Activated CD4-positive, alpha-beta T cell treated with anti-CD3 and anti-CD28 coated beads, Interleukin-2, amount 10 ng/mL, durations not matched to agents 24 days and 14 days (primary cell): ENCODE data around the gene PDGFD. TPM values are rescaled to one million over a fixed set of nuclear protein-coding genes. Genes with fewer than 3 reads are reported as not detected.

Source experiments
- DNase-seq: peaks from one replicate; pipeline ENCODE4 v3.0.0; 2022
- H3K27ac Mint-ChIP-seq: one replicate; pipeline ENCODE4 v1.8.0; 2022; ENCODE audit warnings: mild to moderate bottlenecking, mixed read lengths
- H3K27me3 Mint-ChIP-seq: one replicate; pipeline ENCODE4 v1.8.0; 2022; ENCODE audit warnings: mixed read lengths
- H3K36me3 Mint-ChIP-seq: one replicate; pipeline ENCODE4 v1.8.0; 2022; ENCODE audit warnings: low read depth, mild to moderate bottlenecking, mixed read lengths
- H3K4me1 Mint-ChIP-seq: one replicate; pipeline ENCODE4 v1.8.0; 2021; ENCODE audit warnings: mixed read lengths
- H3K4me3 Mint-ChIP-seq: one replicate; pipeline ENCODE4 v1.8.0; 2022; ENCODE audit warnings: mild to moderate bottlenecking, moderate library complexity, mixed read lengths
- H3K9me3 Mint-ChIP-seq: one replicate; pipeline ENCODE4 v1.8.0; 2021; ENCODE audit warnings: mixed read lengths
- intact Hi-C: fragments of 100-400 bp; cut with micrococcal nuclease; formaldehyde crosslinking; loops from one replicate; pipeline ENCODE4 v1.15.1; 2023
- total RNA-seq: library from RNA; stranded (reverse); gene quantifications from 2 replicates; pipeline ENCODE4 v1.2.3, GENCODE V29; 2022

PDGFD gene
- total RNA-seq, 1 donor from 2014 or later, result not detected

- no peaks in the 10 kb centered on the region for H3K4me1 Mint-ChIP-seq
- DNase-seq, result no peak
- no peak overlapping the region for H3K27ac Mint-ChIP-seq
- no peaks in the 10 kb centered on the region for H3K27me3 Mint-ChIP-seq
- H3K9me3 Mint-ChIP-seq, result no peaks in the 10 kb centered on the region
- no peak overlapping the region for H3K4me3 Mint-ChIP-seq
- H3K36me3 Mint-ChIP-seq, result no peaks in the 10 kb centered on the region
- intact Hi-C loops, result no loop called here
These were observed 37.5 kb downstream of the PDGFD start for GRCh38 chr11:104126464-104126863.

- DNase-seq, result no peak
- Mint-ChIP-seq H3K9me3 (no peaks in the 10 kb centered on the region), H3K27ac (no peak overlapping the region), H3K27me3 (no peaks in the 10 kb centered on the region), H3K4me1 (no peaks in the 10 kb centered on the region), H3K4me3 (no peak overlapping the region), H3K36me3 (no peaks in the 10 kb centered on the region)
- intact Hi-C loops, result no loop called here
These were observed 39.0 kb downstream of the PDGFD start for GRCh38 chr11:104124979-104125378.

GRCh38 chr11:104122836-104123235, 41.1 kb downstream of the PDGFD start:
- Mint-ChIP-seq H3K4me1 (no peaks in the 10 kb centered on the region), H3K36me3 (no peaks in the 10 kb centered on the region), H3K27ac (no peak overlapping the region), H3K9me3 (no peaks in the 10 kb centered on the region), H3K27me3 (no peaks in the 10 kb centered on the region), H3K4me3 (no peak overlapping the region)
- DNase-seq, result no peak
- intact Hi-C loops, result no loop called here

DNA sequence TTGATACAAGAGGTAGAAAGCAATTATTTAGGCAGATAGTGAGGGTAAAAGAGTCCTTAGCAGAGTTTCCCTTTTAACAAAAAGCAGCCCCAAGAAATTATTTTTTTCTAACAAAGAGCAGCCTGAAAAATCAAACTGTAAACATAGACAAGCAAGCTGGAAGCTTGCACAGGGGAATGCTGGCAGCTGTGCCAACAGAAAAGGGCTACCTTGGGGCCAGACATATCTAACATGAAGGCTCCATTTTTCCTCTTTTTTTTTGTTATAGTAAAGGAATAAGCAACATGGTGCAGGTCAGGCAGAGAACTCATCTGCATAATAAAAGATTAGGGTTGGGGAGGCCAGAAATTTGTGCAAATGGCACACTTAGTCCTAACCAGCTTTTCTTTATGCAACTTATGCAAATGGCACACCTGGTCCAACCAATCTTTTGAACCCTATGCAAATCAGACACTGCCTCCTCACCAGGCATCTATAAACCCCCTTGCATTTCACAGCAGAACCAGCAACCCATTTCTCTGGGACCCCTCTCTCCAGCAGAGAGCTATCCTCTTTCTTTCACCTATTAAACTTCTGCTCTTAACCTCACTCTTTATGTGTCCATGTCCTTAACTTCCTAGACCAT, 41.8 kb downstream of the PDGFD start:
- intact Hi-C loops, result no loop called here
- no peaks in the 10 kb centered on the region for H3K27me3 Mint-ChIP-seq

GRCh38 chr11:104120493-104121137, 43.3 kb downstream of the PDGFD start:
- Mint-ChIP-seq H3K36me3 (no peaks in the 10 kb centered on the region), H3K9me3 (no peaks in the 10 kb centered on the region), H3K27ac (no peak overlapping the region), H3K4me1 (no peaks in the 10 kb centered on the region), H3K27me3 (no peaks in the 10 kb centered on the region), H3K4me3 (no peak overlapping the region)
- DNase-seq, result no peak
- intact Hi-C loops, result no loop called here

More for the DNA sequence above, 41.8 kb downstream of the PDGFD start:
- Mint-ChIP-seq H3K27ac (no peak overlapping the region), H3K36me3 (no peaks in the 10 kb centered on the region), H3K4me3 (no peak overlapping the region), H3K4me1 (no peaks in the 10 kb centered on the region), H3K9me3 (no peaks in the 10 kb centered on the region)
- no peak for DNase-seq

DNA sequence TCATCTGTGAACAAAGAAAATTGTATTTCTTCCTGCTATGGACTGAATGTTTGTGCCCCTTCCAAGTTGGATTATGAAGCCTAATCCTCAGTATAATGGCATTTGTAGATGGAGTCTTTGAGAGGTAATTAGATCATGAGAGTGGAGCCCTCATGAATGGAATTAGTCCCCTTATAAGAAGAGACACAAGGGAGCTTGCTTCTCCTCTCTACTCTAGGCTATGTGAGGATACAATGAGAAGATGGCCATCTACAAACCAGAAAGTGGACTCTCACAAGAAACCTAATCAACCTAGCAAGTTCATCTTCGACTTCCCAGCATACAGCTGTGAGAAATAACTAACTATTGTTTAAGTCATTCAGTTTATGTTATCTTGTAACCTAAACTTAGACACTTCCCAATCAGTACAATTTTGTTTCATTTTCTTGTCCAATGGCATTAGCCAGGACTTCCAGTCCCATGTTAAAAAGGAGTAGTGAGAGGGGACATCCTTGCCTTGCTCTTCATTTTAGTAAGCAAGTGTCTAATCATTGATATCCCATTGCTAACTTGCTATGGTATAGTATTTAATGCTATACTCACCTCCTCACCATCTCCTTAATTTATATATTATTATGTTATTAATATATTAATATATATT, 45.7 kb downstream of the PDGFD start:
- H3K4me3 Mint-ChIP-seq, result no peak overlapping the region
- intact Hi-C loops, result no loop called here
- H3K27ac Mint-ChIP-seq, result no peak overlapping the region
- H3K9me3 Mint-ChIP-seq, result no peaks in the 10 kb centered on the region
- no peaks in the 10 kb centered on the region for H3K36me3 Mint-ChIP-seq
- no peak for DNase-seq
- H3K27me3 Mint-ChIP-seq, result no peaks in the 10 kb centered on the region
- H3K4me1 Mint-ChIP-seq, result no peaks in the 10 kb centered on the region

- H3K4me3 Mint-ChIP-seq, result no peak overlapping the region
- no peak overlapping the region for H3K27ac Mint-ChIP-seq
- intact Hi-C loops, result no loop called here
- no peaks in the 10 kb centered on the region for H3K27me3 Mint-ChIP-seq
- no peaks in the 10 kb centered on the region for H3K36me3 Mint-ChIP-seq
- H3K9me3 Mint-ChIP-seq, result no peaks in the 10 kb centered on the region
- DNase-seq, result no peak
- no peaks in the 10 kb centered on the region for H3K4me1 Mint-ChIP-seq
These were observed 50.4 kb downstream of the PDGFD start for GRCh38 chr11:104113541-104113940.

DNA sequence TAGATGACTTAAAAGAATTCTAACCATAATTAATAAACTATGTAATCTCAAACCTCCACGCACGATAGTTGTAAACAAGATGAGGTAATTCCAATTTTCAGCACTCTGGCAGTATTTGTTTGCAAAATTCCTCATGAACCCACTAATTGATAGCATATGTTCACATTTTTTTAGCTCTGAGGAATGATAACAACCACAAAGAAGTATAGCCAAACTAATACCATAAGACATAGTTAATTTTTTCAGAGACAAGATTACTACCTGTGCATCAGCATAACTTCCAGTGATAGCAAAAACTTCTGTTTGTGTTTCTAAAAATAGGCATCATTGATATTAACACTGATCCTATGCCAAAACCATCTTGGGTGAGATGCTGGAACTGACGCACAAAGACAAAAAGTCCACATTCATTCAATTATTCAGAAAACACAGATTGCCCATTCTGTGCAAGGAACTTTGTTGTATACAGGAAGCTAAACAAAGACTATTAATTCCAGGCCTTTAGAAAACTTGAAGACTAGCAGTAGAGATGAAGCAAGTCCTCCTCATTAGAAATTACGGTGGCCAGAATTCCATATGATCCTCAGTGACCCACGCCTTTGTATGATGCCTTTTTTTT, 57.7 kb downstream of the PDGFD start:
- intact Hi-C loops, result no loop called here
- Mint-ChIP-seq H3K4me3 (no peak overlapping the region), H3K9me3 (no peaks in the 10 kb centered on the region)

DNA sequence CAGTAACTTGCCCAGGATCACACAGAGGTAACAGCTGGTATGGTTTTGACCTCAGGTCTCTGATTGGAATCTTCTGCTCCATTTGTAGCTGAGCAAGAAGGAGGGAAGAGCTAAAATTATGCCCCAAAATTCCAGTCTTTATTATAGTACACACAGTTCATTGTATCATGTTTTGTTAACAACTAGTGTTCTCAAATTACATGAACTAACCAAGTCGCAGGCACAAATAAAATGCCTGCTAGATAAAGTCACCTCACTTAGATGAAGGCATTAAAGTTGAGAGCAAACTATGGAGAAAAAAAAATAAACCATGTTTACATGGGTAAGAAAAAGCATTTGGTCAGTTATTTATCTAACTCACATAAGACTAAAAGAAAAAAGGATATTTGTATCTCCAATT, 58.8 kb downstream of the PDGFD start:
- intact Hi-C loops, result no loop called here
- H3K4me1 Mint-ChIP-seq, result no peaks in the 10 kb centered on the region

More for the DNA sequence above, 57.7 kb downstream of the PDGFD start:
- Mint-ChIP-seq H3K27me3 (no peaks in the 10 kb centered on the region), H3K27ac (no peak overlapping the region), H3K4me1 (no peaks in the 10 kb centered on the region), H3K36me3 (no peaks in the 10 kb centered on the region)
- DNase-seq, result no peak

DNA sequence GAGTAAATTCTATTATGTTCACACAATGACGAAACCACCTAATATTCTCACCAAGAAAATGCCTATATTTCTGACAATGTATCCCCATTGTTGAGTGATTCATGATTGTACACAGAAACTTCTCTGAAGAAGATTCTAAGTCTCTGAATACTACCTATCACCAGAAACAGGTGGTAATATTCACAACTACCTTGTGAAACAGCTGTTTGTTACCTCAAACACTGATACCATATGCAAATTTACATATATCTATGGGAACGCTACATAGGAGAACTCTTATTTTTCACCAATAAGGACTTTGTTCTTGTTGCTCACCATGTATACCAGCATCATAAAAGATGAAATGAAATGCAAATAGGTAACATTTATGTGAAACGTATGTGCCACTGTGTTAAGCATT, 59.3 kb downstream of the PDGFD start:
- no peak overlapping the region for H3K27ac Mint-ChIP-seq
- no peaks in the 10 kb centered on the region for H3K4me1 Mint-ChIP-seq
- H3K9me3 Mint-ChIP-seq, result no peaks in the 10 kb centered on the region
- no peaks in the 10 kb centered on the region for H3K36me3 Mint-ChIP-seq
- no peak overlapping the region for H3K4me3 Mint-ChIP-seq
- DNase-seq, result no peak
- intact Hi-C loops, result no loop called here
- no peaks in the 10 kb centered on the region for H3K27me3 Mint-ChIP-seq

More for the DNA sequence above, 58.8 kb downstream of the PDGFD start:
- Mint-ChIP-seq H3K27ac (no peak overlapping the region), H3K27me3 (no peaks in the 10 kb centered on the region), H3K4me3 (no peak overlapping the region), H3K9me3 (no peaks in the 10 kb centered on the region), H3K36me3 (no peaks in the 10 kb centered on the region)
- DNase-seq, result no peak

DNA sequence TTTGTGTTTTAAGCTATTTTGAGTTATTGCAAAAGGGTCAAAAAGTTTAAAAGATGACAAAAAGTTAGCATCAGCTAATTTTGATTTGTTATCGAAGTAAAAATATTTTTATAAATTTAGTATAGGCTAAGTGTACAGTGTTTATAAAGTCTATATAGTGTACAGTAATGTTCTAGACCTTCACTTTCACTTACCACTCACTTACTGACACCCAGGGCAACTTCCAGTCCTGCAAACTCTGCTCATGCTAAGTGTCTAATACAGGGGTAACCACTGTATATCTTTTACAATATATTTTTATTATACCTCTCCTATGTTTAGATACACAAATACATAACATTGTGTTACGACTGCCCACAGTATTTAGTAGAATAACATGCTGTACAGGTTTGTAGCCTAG, 59.7 kb downstream of the PDGFD start:
- no peaks in the 10 kb centered on the region for H3K27me3 Mint-ChIP-seq
- no peaks in the 10 kb centered on the region for H3K9me3 Mint-ChIP-seq
- no peak for DNase-seq
- H3K4me1 Mint-ChIP-seq, result no peaks in the 10 kb centered on the region
- intact Hi-C loops, result no loop called here
- no peak overlapping the region for H3K4me3 Mint-ChIP-seq
- H3K27ac Mint-ChIP-seq, result no peak overlapping the region
- no peaks in the 10 kb centered on the region for H3K36me3 Mint-ChIP-seq

GRCh38 chr11:104098555-104098954, 65.4 kb downstream of the PDGFD start:
- H3K9me3 Mint-ChIP-seq, result no peaks in the 10 kb centered on the region
- intact Hi-C loops, result no loop called here
- H3K27me3 Mint-ChIP-seq, result no peaks in the 10 kb centered on the region
- no peaks in the 10 kb centered on the region for H3K36me3 Mint-ChIP-seq
- no peaks in the 10 kb centered on the region for H3K4me1 Mint-ChIP-seq
- DNase-seq, result no peak
- no peak overlapping the region for H3K4me3 Mint-ChIP-seq
- H3K27ac Mint-ChIP-seq, result no peak overlapping the region

GRCh38 chr11:104098132-104098531, 65.8 kb downstream of the PDGFD start:
- no peak for DNase-seq
- H3K4me3 Mint-ChIP-seq, result no peak overlapping the region
- H3K27me3 Mint-ChIP-seq, result no peaks in the 10 kb centered on the region
- H3K4me1 Mint-ChIP-seq, result no peaks in the 10 kb centered on the region
- no peak overlapping the region for H3K27ac Mint-ChIP-seq
- intact Hi-C loops, result no loop called here
- no peaks in the 10 kb centered on the region for H3K9me3 Mint-ChIP-seq
- no peaks in the 10 kb centered on the region for H3K36me3 Mint-ChIP-seq

DNA sequence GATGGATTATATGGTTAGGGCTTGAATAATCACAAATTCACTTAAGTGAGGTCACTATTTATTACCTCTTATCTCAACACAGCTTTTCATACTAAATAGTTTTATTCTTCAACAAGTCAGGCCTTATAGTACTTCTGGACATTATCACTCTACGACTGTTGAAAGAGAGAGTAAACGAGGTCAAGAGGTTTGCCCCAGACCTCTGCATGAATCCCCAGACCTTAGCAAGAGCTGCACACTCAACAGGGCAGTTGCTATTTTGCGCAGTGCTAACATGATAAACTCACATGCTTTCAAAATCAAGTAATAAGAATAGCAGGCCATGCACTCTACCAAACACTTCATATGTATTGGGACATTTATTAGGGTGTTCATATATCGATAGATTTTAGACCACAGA, 67.0 kb downstream of the PDGFD start:
- no peaks in the 10 kb centered on the region for H3K36me3 Mint-ChIP-seq
- intact Hi-C loops, result no loop called here
- H3K9me3 Mint-ChIP-seq, result no peaks in the 10 kb centered on the region
- no peaks in the 10 kb centered on the region for H3K4me1 Mint-ChIP-seq
- no peak for DNase-seq
- no peak overlapping the region for H3K4me3 Mint-ChIP-seq
- no peak overlapping the region for H3K27ac Mint-ChIP-seq
- H3K27me3 Mint-ChIP-seq, result no peaks in the 10 kb centered on the region
